ENCODE data around the gene MRTFA. TPM values are rescaled to one million over a fixed set of nuclear protein-coding genes. Genes with fewer than 3 reads are reported as not detected.

MRTFA gene
- total RNA-seq, 4 donors from 2014 or later = 16.5 to 57.8 (median 48.9) TPM

GRCh38 chr22:40638261-40638660, 1.7 kb upstream of the MRTFA start:
- TF ChIP-seq CTCF (IDR thresholded peaks at IDR 0.05; ENCODE audit: low read depth) = no peak

GRCh38 chr22:40637183-40638150, 948 bp upstream of the MRTFA start:
- TF ChIP-seq CTCF (IDR thresholded peaks at IDR 0.05; ENCODE audit: low read depth) = no peak

GRCh38 chr22:40635940-40636379, 559 bp downstream of the MRTFA start:
- TF ChIP-seq CTCF (IDR thresholded peaks at IDR 0.05; ENCODE audit: low read depth) = no peak

GRCh38 chr22:40635043-40635939, 1.2 kb downstream of the MRTFA start:
- TF ChIP-seq CTCF (IDR thresholded peaks at IDR 0.05; ENCODE audit: low read depth) = no peak

- TF ChIP-seq CTCF (IDR thresholded peaks at IDR 0.05; ENCODE audit: low read depth) = no peak
These were observed 2.2 kb downstream of the MRTFA start for GRCh38 chr22:40634119-40634903.

GRCh38 chr22:40633036-40633435, 3.5 kb downstream of the MRTFA start:
- no peak for TF ChIP-seq CTCF (IDR thresholded peaks at IDR 0.05; ENCODE audit: low read depth)

Measured in subcutaneous adipose tissue (tissue), 4 donors.